GM12878 (cell line): ENCODE measurements around the gene CNTNAP2. TPM values are rescaled to one million over a fixed set of nuclear protein-coding genes. Genes with fewer than 3 reads are reported as not detected.

Experiments
- ATAC-seq: fragments of 200-7000 bp; cut with Tn5 transposase; 3 replicates; pipeline ENCODE4 v1.9.1; 2020; ENCODE audit warnings: mild to moderate bottlenecking, moderate library complexity
- BruUV-seq: library from RNA; stranded (reverse); fragments of 400-500 nt; replicated peaks from 2 replicates; lab custom pipeline; 2021; lab: Mats Ljungman, UMichigan
- CTCF ChIA-PET: fragments of 300-600 bp; sonication (Branson Sonifier 250); formaldehyde crosslinking; extraction: SDS; loops from one replicate; lab custom pipeline; 2021; ENCODE audit warnings: inconsistent platforms; lab: Yijun Ruan, JAX
- POLR2A ChIA-PET: fragments of 350-600 bp; formaldehyde crosslinking; extraction: SDS; loops from one replicate; lab custom pipeline; 2021; ENCODE audit warnings: inconsistent platforms; lab: Charles Lee
- RAD21 ChIA-PET: fragments of 300-600 bp; sonication (Branson Sonifier 250); formaldehyde crosslinking; loops from one replicate; lab custom pipeline; 2023; ENCODE audit warnings: antibody characterized with exemption; ENCODE audit not compliant: unreplicated experiment; lab: Charles Lee
- SMC1A ChIA-PET: fragments of 300-600 bp; sonication (Branson Sonifier 250); formaldehyde crosslinking; loops from one replicate; lab custom pipeline; 2023; ENCODE audit not compliant: unreplicated experiment, uncharacterized antibody; lab: Charles Lee
- DNase-seq: peaks from one replicate; pipeline ENCODE4 v3.0.0-alpha.2; 2011; ENCODE audit warnings: low read depth, low spot score
- FAIRE-seq: peaks from 3 replicates; lab custom pipeline; 2011; peaks lifted over from hg19 to GRCh38; lab: Jason Lieb, UNC
- H2AFZ ChIP-seq: 2 replicates; pipeline ENCODE4 v1.6.0; 2011; ENCODE audit warnings: low read depth, low read length, control low read depth; ENCODE audit not compliant: control insufficient read depth
- H3K27ac ChIP-seq: 2 replicates; pipeline ENCODE4 v1.5.1; 2011; ENCODE audit warnings: control low read depth; ENCODE audit not compliant: control insufficient read depth, insufficient read depth
- H3K27me3 ChIP-seq, 2 experiments: replicated peaks in 1 of 2; 2 replicates each; pipeline versions ENCODE4 v1.6.0 to v1.6.1; 2011; ENCODE audit warnings: low read length in 1 of 2; ENCODE audit not compliant: control insufficient read depth in 2 of 2, insufficient read depth in 2 of 2
- H3K36me3 ChIP-seq, 2 experiments: 2 replicates each; pipeline ENCODE4 v1.5.1; 2011; ENCODE audit warnings: low read length in 1 of 2; ENCODE audit not compliant: control insufficient read depth in 2 of 2, insufficient read depth in 2 of 2
- H3K4me1 ChIP-seq: 2 replicates; pipeline ENCODE4 v1.6.1; 2011; ENCODE audit warnings: mild to moderate bottlenecking, low read length, moderate library complexity, mixed read lengths; ENCODE audit not compliant: control insufficient read depth, insufficient read depth
- H3K4me2 ChIP-seq: 2 replicates; pipeline ENCODE4 v1.6.0; 2011; ENCODE audit warnings: control low read depth; ENCODE audit not compliant: control insufficient read depth, insufficient read depth
- H3K4me3 ChIP-seq: fragments of 200-600 bp; sonication (generic); 2 replicates; pipeline ENCODE4 v1.5.1; 2016
- H3K79me2 ChIP-seq: 2 replicates; pipeline ENCODE4 v1.6.0; 2011; ENCODE audit warnings: low read length; ENCODE audit not compliant: control insufficient read depth, insufficient read depth
- H3K9ac ChIP-seq: 2 replicates; pipeline ENCODE4 v1.8.0; 2011; ENCODE audit warnings: low read length, control low read depth, mixed read lengths; ENCODE audit not compliant: control insufficient read depth, insufficient read depth
- H3K9me3 ChIP-seq: replicated peaks from 3 replicates; pipeline ENCODE4 v1.5.1; 2011; ENCODE audit warnings: mild to moderate bottlenecking, low read length; ENCODE audit not compliant: control insufficient read depth, insufficient read depth
- H4K20me1 ChIP-seq: 2 replicates; pipeline ENCODE4 v1.6.0; 2011; ENCODE audit not compliant: control insufficient read depth, insufficient read depth
- BCL11A ChIP-seq: IDR thresholded peaks from 2 replicates; pipeline ENCODE4 v1.6.1; 2011; ENCODE audit warnings: low read depth, low read length
- BCLAF1 ChIP-seq: fragments of 450-650 bp; IDR thresholded peaks from 2 replicates; pipeline ENCODE4 v1.6.1; 2017; ENCODE audit warnings: antibody characterized with exemption, mild to moderate bottlenecking, moderate library complexity
- BHLHE40 ChIP-seq, 2 experiments: fragments of 450-650 bp in 1 of 2; IDR thresholded peaks; 2 replicates each; pipeline ENCODE4 v1.6.1; 2011 to 2017; ENCODE audit warnings: low read depth in 2 of 2, borderline replicate concordance in 1 of 2, improper control_type of control experiment in 1 of 2, low read length in 1 of 2, mild to moderate bottlenecking in 1 of 2
- CHD1 ChIP-seq: IDR thresholded peaks from 2 replicates; pipeline ENCODE4 v1.6.1; 2012; ENCODE audit warnings: low read depth, low read length, improper control_type of control experiment
- CHD2 ChIP-seq: IDR thresholded peaks from 2 replicates; pipeline ENCODE4 v1.6.1; 2011; ENCODE audit warnings: low read depth, low read length, improper control_type of control experiment, borderline replicate concordance
- IKZF1 ChIP-seq: fragments of 450-650 bp; conservative IDR thresholded peaks from 2 replicates; pipeline ENCODE4 v1.6.1; 2017; ENCODE audit warnings: antibody characterized with exemption, mild to moderate bottlenecking
- IKZF2 ChIP-seq, 2 experiments: fragments of 450-650 bp; IDR thresholded peaks; 2 replicates each; pipeline ENCODE4 v1.6.1; 2017; ENCODE audit warnings: mild to moderate bottlenecking in 2 of 2, moderate library complexity in 2 of 2
- IRF5 ChIP-seq: fragments of 450-650 bp; IDR thresholded peaks from 2 replicates; pipeline ENCODE4 v1.6.1; 2017; ENCODE audit warnings: borderline replicate concordance
- NFYA ChIP-seq: IDR thresholded peaks from 2 replicates; pipeline ENCODE4 v1.6.1; 2011; ENCODE audit warnings: low read depth, mild to moderate bottlenecking, low read length, improper control_type of control experiment, borderline replicate concordance
- NR2F1 ChIP-seq: fragments of 450-650 bp; conservative IDR thresholded peaks from 2 replicates; pipeline ENCODE4 v1.6.1; 2017; ENCODE audit warnings: mild to moderate bottlenecking
- PAX8 ChIP-seq: fragments of 450-650 bp; IDR thresholded peaks from 2 replicates; pipeline ENCODE4 v1.6.1; 2017; ENCODE audit warnings: mild to moderate bottlenecking, moderate library complexity
- PBX3 ChIP-seq: IDR thresholded peaks from 2 replicates; pipeline ENCODE4 v1.6.1; 2011; ENCODE audit warnings: mild to moderate bottlenecking, low read depth, low read length, moderate library complexity; ENCODE audit not compliant: insufficient replicate concordance
- POLR2AphosphoS5 ChIP-seq: IDR thresholded peaks from 2 replicates; pipeline ENCODE4 v1.6.1; 2011; ENCODE audit warnings: mild to moderate bottlenecking, low read length, inconsistent platforms
- RBBP5 ChIP-seq: fragments of 200-600 bp; sonication (generic); conservative IDR thresholded peaks from 2 replicates; pipeline ENCODE4 v1.6.1; 2016
- RELA ChIP-seq: fragments of 450-650 bp; IDR thresholded peaks from 2 replicates; pipeline ENCODE4 v1.8.0; 2014; ENCODE audit warnings: borderline replicate concordance; ENCODE audit not compliant: partially characterized antibody
- RELB ChIP-seq: fragments of 450-650 bp; IDR thresholded peaks from 2 replicates; pipeline ENCODE4 v1.6.1; 2017; ENCODE audit warnings: low read depth, mild to moderate bottlenecking, moderate library complexity
- SREBF1 ChIP-seq: IDR thresholded peaks from 2 replicates; pipeline ENCODE4 v1.6.1; 2012; ENCODE audit warnings: mild to moderate bottlenecking, low read length
- WGBS: methylation state at CpG from one replicate; pipeline ENCODE4 v1.1.6; 2016; ENCODE audit warnings: low lambda C conversion rate; ENCODE audit not compliant: insufficient replicate concordance, insufficient coverage; ENCODE audit errors: missing lambda C conversion rate; 5-methylcytosine and 5-hydroxymethylcytosine counted together
- in situ Hi-C: fragments of 300-500 bp; cut with MboI; formaldehyde crosslinking; loops from 9 replicates; pipeline ENCODE4 v1.14.3; 2018; ENCODE audit warnings: mixed read lengths
- intact Hi-C: fragments of 100-400 bp; cut with micrococcal nuclease; formaldehyde crosslinking; loops from one replicate; pipeline ENCODE4 v1.14.2; 2022; ENCODE audit not compliant: unreplicated experiment
- polyA plus RNA-seq, 11 experiments: library from polyadenylated mRNA; depleted of rRNA in 4 of 11; unstranded in 6 of 11; stranded (reverse) in 5 of 11; fragments of >200 nt; fragmentation: Nextera tagmentation in 4 of 11; fragmentation: Illumina TruSeq in 1 of 11; extraction: Ambion mirVana in 4 of 11; extraction: Trizol in 1 of 11; gene quantifications; 1 replicate in 1 of 11; 2 replicates in 10 of 11; pipeline versions ENCODE4 v1.2.1 to v1.2.3, GENCODE V29; 2011 to 2016; ENCODE audit warnings: inconsistent platforms in 2 of 11, missing spikeins in 2 of 11, low read depth in 1 of 11
- total RNA-seq, 4 experiments: library from RNA; depleted of rRNA in 3 of 4; stranded (reverse); fragments of >200 nt in 3 of 4; fragmentation: Illumina TruSeq in 1 of 4; extraction: Trizol in 1 of 4; gene quantifications; 2 replicates each; pipeline versions ENCODE4 v1.2.1 to v1.2.3, GENCODE V29; 2013 to 2021

CNTNAP2 gene
- total and polyA plus RNA-seq, 10 of the 15 experiments (the other 5 are each of a cell fraction or from before 2014, with no cell fraction given) = 0.03 to 0.08 (median 0.03) TPM; not detected in 7

GRCh38 chr7:147170341-147171012 lies 1053.9 kb downstream of the CNTNAP2 start:
- H4K20me1 ChIP-seq = no peaks in the 10 kb centered on the region
- H3K4me3 ChIP-seq = no peak overlapping the region
- ChIA-PET RAD21 (no interaction called here), SMC1A (no interaction called here), POLR2A (no interaction called here), CTCF (no interaction called here)
- no peaks in the 10 kb centered on the region for H3K4me1 ChIP-seq
- no peaks in the 10 kb centered on the region for H3K27me3 ChIP-seq
- no peak overlapping the region for H3K4me2 ChIP-seq
- intact Hi-C loops = no loop called here
- H3K36me3 ChIP-seq = no peaks in the 10 kb centered on the region
- BruUV-seq = no TSS peak
- no peak for FAIRE-seq
- no peak overlapping the region for H2AFZ ChIP-seq
- in situ Hi-C loops = no loop called here
- no peak for DNase-seq
- 26% methylated on average over 12 of the region's 14 CpGs for WGBS
- no peak for ATAC-seq
- H3K9ac ChIP-seq = no peak overlapping the region
- no peak overlapping the region for H3K27ac ChIP-seq
- H3K79me2 ChIP-seq = no peaks in the 10 kb centered on the region
- no peaks in the 10 kb centered on the region for H3K9me3 ChIP-seq
- no peak for TF ChIP-seq SREBF1
- no peak for TF ChIP-seq CHD2
- TF ChIP-seq RBBP5 = no peak
- no peak for TF ChIP-seq BHLHE40 (IDR thresholded peaks at IDR 0.05; ENCODE audit: borderline replicate concordance in 1 of 2, low read depth in 2 of 2, low read length in 1 of 2)
- TF ChIP-seq IRF5 = no peak
- TF ChIP-seq BCL11A = no peak
- no peak for TF ChIP-seq IKZF2 (IDR thresholded peaks at IDR 0.05)
- TF ChIP-seq IKZF1 = no peak
- TF ChIP-seq BCLAF1 = no peak
- TF ChIP-seq RELB = no peak
- TF ChIP-seq PAX8 = no peak
- TF ChIP-seq RELA = no peak
- TF ChIP-seq NR2F1 = no peak
- no peak for TF ChIP-seq CHD1
- no peak for TF ChIP-seq NFYA
- TF ChIP-seq POLR2AphosphoS5 = no peak
- no peak for TF ChIP-seq PBX3
